BLaER1 (cell line): ENCODE measurements around the gene ELMO1.

Experiments used
- H3K27ac ChIP-seq: shearing (Covaris generic); formaldehyde crosslinking; 2 replicates; pipeline ENCODE4 v1.8.1; 2022
- H3K27me3 ChIP-seq: shearing (Covaris generic); formaldehyde crosslinking; 2 replicates; pipeline ENCODE4 v1.8.1; 2022
- H3K36me3 ChIP-seq: shearing (Covaris generic); formaldehyde crosslinking; 2 replicates; pipeline ENCODE4 v1.8.1; 2022
- H3K4me1 ChIP-seq: shearing (Covaris generic); formaldehyde crosslinking; 2 replicates; pipeline ENCODE4 v1.8.1; 2022
- H3K4me2 ChIP-seq: shearing (Covaris generic); formaldehyde crosslinking; 2 replicates; pipeline ENCODE4 v1.8.1; 2022
- H3K4me3 ChIP-seq: shearing (Covaris generic); formaldehyde crosslinking; 2 replicates; pipeline ENCODE4 v1.8.1; 2022
- H3K9ac ChIP-seq: shearing (Covaris generic); formaldehyde crosslinking; 2 replicates; pipeline ENCODE4 v1.8.1; 2022
- H3K9me3 ChIP-seq: shearing (Covaris generic); formaldehyde crosslinking; 2 replicates; pipeline ENCODE4 v1.8.1; 2022
- H4K20me1 ChIP-seq: shearing (Covaris generic); formaldehyde crosslinking; 2 replicates; pipeline ENCODE4 v1.8.1; 2022
- Cebpa-rat ChIP-seq: shearing (Covaris generic); IDR thresholded peaks from 2 replicates; pipeline ENCODE4 v1.8.1; 2022

ELMO1 gene

GRCh38 chr7:37255327-37255944, 193.2 kb downstream of the ELMO1 start:
- no peak for TF ChIP-seq Cebpa-rat

GRCh38 chr7:37251222-37251621, 197.4 kb downstream of the ELMO1 start:
- Histone ChIP-seq H3K27ac (no peak overlapping the region), H3K9me3 (peaks cover 10% of the 10 kb centered on the region; the same call in 1 of the 2 replicates), H3K27me3 (no peaks in the 10 kb centered on the region), H3K9ac (no peak overlapping the region), H4K20me1 (no peaks in the 10 kb centered on the region; the same call in 1 of the 2 replicates), H3K4me1 (no peaks in the 10 kb centered on the region), H3K4me3 (no peak overlapping the region), H3K36me3 (peaks cover 39% of the 10 kb centered on the region), H3K4me2 (no peak overlapping the region)
- TF ChIP-seq Cebpa-rat, result no peak

More at GRCh38 chr7:37255327-37255944, 193.2 kb downstream of the ELMO1 start:
- Histone ChIP-seq H3K4me3 (no peak overlapping the region), H3K4me1 (peaks cover 10% of the 10 kb centered on the region; the same call in 1 of the 2 replicates), H3K36me3 (peaks cover 59% of the 10 kb centered on the region), H3K9me3 (peaks cover 10% of the 10 kb centered on the region; the same call in 1 of the 2 replicates), H3K27ac (no peak overlapping the region), H3K27me3 (no peaks in the 10 kb centered on the region), H4K20me1 (no peaks in the 10 kb centered on the region), H3K4me2 (no peak overlapping the region), H3K9ac (no peak overlapping the region)

- no peak overlapping the region for H3K4me3 ChIP-seq
- no peaks in the 10 kb centered on the region for H3K4me1 ChIP-seq
- peaks cover 10% of the 10 kb centered on the region; the same call in 1 of the 2 replicates for H3K9me3 ChIP-seq
- H3K27me3 ChIP-seq, result no peaks in the 10 kb centered on the region
- H3K4me2 ChIP-seq, result no peak overlapping the region
- no peak overlapping the region for H3K27ac ChIP-seq
- H3K36me3 ChIP-seq, result peaks cover 19% of the 10 kb centered on the region
- H4K20me1 ChIP-seq, result no peaks in the 10 kb centered on the region; the same call in 1 of the 2 replicates
- H3K9ac ChIP-seq, result no peak overlapping the region
- no peak for TF ChIP-seq Cebpa-rat
Measured at GRCh38 chr7:37249240-37249639, 199.4 kb downstream of the ELMO1 start.

GRCh38 chr7:37248396-37248861, 200.2 kb downstream of the ELMO1 start:
- H3K4me1 ChIP-seq, result no peaks in the 10 kb centered on the region
- peaks cover 11% of the 10 kb centered on the region for H3K36me3 ChIP-seq
- peaks cover 7% of the 10 kb centered on the region; the same call in 1 of the 2 replicates for H3K9me3 ChIP-seq
- H3K9ac ChIP-seq, result no peak overlapping the region
- no peak overlapping the region for H3K4me3 ChIP-seq
- no peaks in the 10 kb centered on the region for H3K27me3 ChIP-seq
- no peak for TF ChIP-seq Cebpa-rat
- no peak overlapping the region for H3K4me2 ChIP-seq
- H3K27ac ChIP-seq, result no peak overlapping the region
- no peaks in the 10 kb centered on the region; the same call in 1 of the 2 replicates for H4K20me1 ChIP-seq

GRCh38 chr7:37247861-37248260, 200.8 kb downstream of the ELMO1 start:
- H3K27me3 ChIP-seq, result no peaks in the 10 kb centered on the region
- H3K4me2 ChIP-seq, result no peak overlapping the region
- H3K9me3 ChIP-seq, result 0 out of 2 replicates have a peak, but pooled peaks cover 2% of the 10 kb centered on the region
- no peak overlapping the region for H3K4me3 ChIP-seq
- no peak overlapping the region for H3K27ac ChIP-seq
- TF ChIP-seq Cebpa-rat, result no peak
- no peak overlapping the region for H3K9ac ChIP-seq
- H3K4me1 ChIP-seq, result no peaks in the 10 kb centered on the region
- H3K36me3 ChIP-seq, result peaks cover 7% of the 10 kb centered on the region; the same call in 1 of the 2 replicates
- no peaks in the 10 kb centered on the region; the same call in 1 of the 2 replicates for H4K20me1 ChIP-seq

GRCh38 chr7:37245590-37245989, 203.1 kb downstream of the ELMO1 start:
- Histone ChIP-seq H3K27me3 (no peaks in the 10 kb centered on the region), H3K36me3 (peaks cover 7% of the 10 kb centered on the region; the same call in 1 of the 2 replicates), H3K9ac (no peak overlapping the region), H4K20me1 (no peaks in the 10 kb centered on the region; the same call in 1 of the 2 replicates), H3K4me3 (no peak overlapping the region), H3K4me1 (no peaks in the 10 kb centered on the region), H3K9me3 (no peaks in the 10 kb centered on the region), H3K4me2 (no peak overlapping the region), H3K27ac (no peak overlapping the region)
- no peak for TF ChIP-seq Cebpa-rat

GRCh38 chr7:37236906-37237305, 211.8 kb downstream of the ELMO1 start:
- H3K4me3 ChIP-seq, result no peak overlapping the region
- TF ChIP-seq Cebpa-rat, result no peak
- peaks cover 11% of the 10 kb centered on the region; the same call in 1 of the 2 replicates for H4K20me1 ChIP-seq
- H3K9ac ChIP-seq, result no peak overlapping the region
- peaks cover 17% of the 10 kb centered on the region; the same call in 1 of the 2 replicates for H3K36me3 ChIP-seq
- H3K27me3 ChIP-seq, result no peaks in the 10 kb centered on the region
- no peaks in the 10 kb centered on the region for H3K4me1 ChIP-seq
- no peak overlapping the region for H3K27ac ChIP-seq
- no peak overlapping the region for H3K4me2 ChIP-seq
- no peaks in the 10 kb centered on the region for H3K9me3 ChIP-seq

- no peak overlapping the region for H3K27ac ChIP-seq
- no peaks in the 10 kb centered on the region for H3K27me3 ChIP-seq
Measured at GRCh38 chr7:37235813-37236212, 212.9 kb downstream of the ELMO1 start.

GRCh38 chr7:37234928-37235327, 213.7 kb downstream of the ELMO1 start:
- TF ChIP-seq Cebpa-rat, result no peak
- H3K27ac ChIP-seq, result no peak overlapping the region
- H3K9ac ChIP-seq, result no peak overlapping the region
- H3K36me3 ChIP-seq, result peaks cover 31% of the 10 kb centered on the region
- H3K27me3 ChIP-seq, result no peaks in the 10 kb centered on the region
- peaks cover 11% of the 10 kb centered on the region; the same call in 1 of the 2 replicates for H4K20me1 ChIP-seq
- no peaks in the 10 kb centered on the region for H3K4me1 ChIP-seq
- no peak overlapping the region for H3K4me3 ChIP-seq
- H3K4me2 ChIP-seq, result no peak overlapping the region
- no peaks in the 10 kb centered on the region for H3K9me3 ChIP-seq

More at GRCh38 chr7:37235813-37236212, 212.9 kb downstream of the ELMO1 start:
- Histone ChIP-seq H3K4me3 (no peak overlapping the region), H3K9me3 (no peaks in the 10 kb centered on the region), H4K20me1 (peaks cover 11% of the 10 kb centered on the region; the same call in 1 of the 2 replicates), H3K4me1 (no peaks in the 10 kb centered on the region), H3K4me2 (no peak overlapping the region), H3K9ac (no peak overlapping the region), H3K36me3 (peaks cover 28% of the 10 kb centered on the region)
- TF ChIP-seq Cebpa-rat, result no peak

GRCh38 chr7:37234334-37234733, 214.3 kb downstream of the ELMO1 start:
- Histone ChIP-seq H3K9ac (no peak overlapping the region), H3K9me3 (no peaks in the 10 kb centered on the region), H3K36me3 (peaks cover 25% of the 10 kb centered on the region), H3K27ac (no peak overlapping the region), H3K4me2 (no peak overlapping the region), H4K20me1 (peaks cover 11% of the 10 kb centered on the region; the same call in 1 of the 2 replicates), H3K27me3 (no peaks in the 10 kb centered on the region), H3K4me3 (no peak overlapping the region), H3K4me1 (no peaks in the 10 kb centered on the region)
- TF ChIP-seq Cebpa-rat, result no peak
